Fibroblast of skin of right biceps (primary cell): Measurements from ENCODE around the gene RPL39L.

Experiments
- DNase-seq: peaks from one replicate; pipeline ENCODE4 v3.0.0-alpha.2; 2013

Gene RPL39L

DNA sequence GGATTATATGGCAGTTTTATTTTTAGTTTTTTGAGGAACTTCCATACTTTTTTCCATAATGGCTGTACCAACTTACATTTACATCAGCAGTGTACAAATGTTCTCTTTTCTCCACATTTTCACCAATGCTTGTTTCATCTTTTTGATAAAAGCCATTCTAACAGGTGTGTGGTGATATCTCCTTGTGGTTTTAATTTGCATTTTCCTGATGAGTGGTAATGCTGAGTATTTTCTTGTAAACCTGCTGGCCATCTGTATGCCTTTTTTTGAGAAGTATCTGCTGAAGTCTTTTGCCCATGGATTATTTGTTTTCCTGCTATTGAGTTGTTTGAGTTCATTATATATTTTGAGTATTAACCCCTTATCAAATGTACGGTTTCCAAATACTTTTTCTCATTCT lies 50.6 kb downstream of the RPL39L start:
- DNase-seq = no peak

DNA sequence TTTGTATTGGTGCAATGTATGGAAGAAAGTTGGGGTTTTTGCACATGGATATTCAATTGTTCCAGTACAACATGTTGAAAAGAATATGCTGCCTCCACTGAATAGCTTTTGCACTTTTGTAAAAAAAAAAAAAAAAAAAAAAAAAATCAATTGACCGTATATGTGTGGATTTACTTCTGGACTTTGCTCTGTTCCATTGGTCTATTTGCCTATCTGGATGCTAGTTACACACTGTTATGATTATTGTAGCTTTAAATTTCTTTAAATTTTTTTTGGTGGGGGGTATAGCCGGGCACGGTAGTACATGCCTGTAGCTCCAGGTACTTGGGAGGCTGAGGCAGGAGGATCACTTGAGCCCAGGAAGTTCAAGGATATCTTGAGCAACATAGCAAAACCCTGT lies 52.5 kb downstream of the RPL39L start:
- DNase-seq = no peak

DNA sequence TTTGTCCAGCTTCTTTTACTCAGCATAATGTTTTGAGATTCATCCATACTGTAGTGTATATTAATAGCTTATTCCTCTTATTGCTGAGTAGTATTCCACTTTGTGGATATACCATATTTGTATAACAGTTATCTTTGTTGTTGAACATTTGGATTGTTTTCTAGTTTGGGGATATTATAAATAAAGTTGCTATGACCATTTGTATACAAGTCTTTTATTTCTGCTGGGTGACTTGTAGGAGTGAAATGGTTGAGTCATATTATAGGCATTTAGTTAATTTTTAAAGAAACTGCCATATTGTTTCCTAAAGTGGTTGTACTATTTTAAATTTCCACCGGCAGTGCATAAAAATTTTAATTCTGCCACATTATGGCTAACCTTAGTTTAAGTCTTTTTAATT lies 53.4 kb downstream of the RPL39L start:
- no peak for DNase-seq

DNA sequence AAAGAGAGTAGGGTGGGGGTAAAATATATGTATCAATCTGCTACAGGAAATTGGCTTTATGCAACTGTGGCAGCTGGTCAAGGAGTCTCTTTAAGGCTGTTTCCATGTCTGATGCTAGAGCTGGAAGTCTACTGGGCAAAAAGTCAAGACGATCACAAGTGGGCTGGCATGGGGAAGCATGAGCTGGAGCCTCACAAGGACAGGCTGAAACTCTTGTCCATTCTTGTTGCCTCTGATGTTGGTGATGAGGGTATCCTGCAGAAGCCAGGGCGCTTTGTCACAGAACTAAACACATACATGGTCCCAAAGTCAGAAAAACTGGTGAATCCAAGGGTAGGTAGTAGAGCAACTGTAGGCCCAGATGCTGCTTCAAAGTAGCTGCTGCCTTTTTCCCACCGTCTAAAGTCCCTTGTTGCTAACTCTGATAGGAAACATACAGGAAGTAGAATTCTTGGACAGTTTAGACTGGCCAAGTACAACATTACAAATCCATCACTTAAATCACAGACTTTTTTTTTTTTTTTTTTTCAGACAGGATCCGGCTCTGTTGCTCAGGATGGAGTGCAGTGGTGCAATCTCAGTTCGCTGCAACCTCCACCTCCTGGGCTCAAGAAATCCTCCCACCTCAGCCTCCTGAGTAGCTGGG lies 54.2 kb downstream of the RPL39L start:
- no peak for DNase-seq

DNA sequence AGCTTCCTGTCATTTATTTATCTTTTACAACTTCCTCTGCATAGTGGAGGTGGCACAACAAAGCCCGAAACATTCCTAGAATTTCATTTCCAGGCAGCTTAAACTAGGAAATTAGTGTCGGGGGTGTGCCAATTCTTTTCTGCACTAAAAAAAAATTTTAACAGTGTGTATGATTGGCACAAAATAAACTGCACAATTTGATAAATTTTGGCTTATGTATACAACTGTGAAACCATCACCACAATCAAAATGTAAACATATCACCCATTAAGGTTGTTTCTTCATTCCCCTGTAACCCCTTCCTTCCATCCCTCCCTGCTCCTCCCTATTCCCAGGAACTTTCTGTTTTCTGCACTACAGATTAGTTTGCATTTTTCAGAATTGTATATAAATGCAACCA lies 54.7 kb downstream of the RPL39L start:
- DNase-seq = no peak

DNA sequence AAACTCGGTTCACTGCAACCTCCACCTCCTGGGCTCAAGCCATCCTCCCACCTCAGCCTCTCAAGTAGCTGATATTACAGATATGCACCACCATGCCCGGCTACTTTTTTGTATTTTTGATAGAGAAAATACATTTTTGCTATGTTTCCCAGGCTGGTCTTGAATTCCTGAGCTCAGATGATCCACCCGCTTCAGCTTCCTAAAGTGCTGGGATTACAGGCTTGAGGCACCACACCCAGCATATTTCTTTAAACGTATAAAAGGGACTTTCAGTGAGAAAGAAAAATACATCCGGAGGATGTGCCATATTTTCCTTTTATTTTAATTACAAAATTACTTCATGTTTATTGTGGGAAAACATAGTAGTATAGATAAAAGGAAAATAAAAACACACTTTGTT lies 55.2 kb downstream of the RPL39L start:
- no peak for DNase-seq

DNA sequence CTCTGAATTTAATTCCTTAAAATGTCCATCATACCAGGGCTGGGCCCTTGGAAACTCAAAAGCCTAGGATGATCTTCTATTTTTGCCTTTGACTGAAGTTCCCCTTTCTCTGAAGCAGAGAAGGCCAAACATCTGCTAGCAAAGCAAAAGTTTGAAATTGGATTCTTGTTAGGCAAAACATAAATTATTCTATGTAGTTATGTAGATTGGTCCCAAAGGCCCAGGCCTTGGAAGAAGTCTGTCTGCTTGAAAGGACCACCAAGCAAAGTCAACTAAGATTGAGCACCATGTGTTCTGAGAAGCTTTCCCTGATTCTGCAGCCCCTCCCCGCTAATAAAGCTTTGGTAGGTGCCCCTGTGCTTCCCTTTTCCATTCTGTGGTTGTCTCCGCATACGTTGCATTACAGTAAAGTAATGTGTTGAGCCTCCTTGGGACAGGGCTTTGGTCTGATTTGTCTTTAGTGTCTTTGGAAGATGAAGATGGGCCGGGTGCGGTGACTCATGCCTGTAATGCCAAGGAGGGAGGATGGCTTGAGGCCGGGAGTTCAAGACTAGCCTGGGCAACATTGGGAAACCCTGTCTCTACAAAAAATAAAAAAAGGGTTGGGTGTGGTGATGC lies 56.4 kb downstream of the RPL39L start:
- no peak for DNase-seq

DNA sequence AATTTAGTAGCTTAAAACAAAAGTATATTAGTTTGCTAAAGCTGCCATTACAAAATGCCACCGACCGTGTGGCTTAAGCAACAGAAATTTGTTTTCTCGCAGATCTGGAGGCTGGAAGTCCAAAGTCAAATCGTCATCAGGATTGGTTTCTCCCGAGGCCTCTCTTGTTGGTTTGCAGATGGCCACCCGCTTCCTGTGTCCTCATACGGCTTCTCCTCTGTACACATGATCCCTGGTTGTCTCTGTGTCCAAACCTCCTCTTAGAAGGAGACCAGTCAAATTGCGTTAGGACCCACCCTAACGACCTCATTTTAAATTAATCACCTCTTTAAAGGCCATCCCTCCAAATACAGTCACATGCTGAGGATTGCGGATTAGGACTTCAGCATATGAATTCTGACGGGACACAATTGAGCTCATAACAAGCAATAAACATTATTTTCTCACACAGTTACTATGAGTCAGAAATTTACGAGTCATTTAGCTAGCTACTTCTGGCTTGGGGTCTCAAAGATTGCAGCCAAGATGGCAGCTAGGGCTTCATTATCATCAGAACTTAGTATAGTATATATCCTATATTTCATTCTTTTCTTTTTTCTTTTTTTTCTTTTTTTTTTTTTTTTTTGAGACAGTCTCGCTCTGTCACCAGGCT lies 58.4 kb downstream of the RPL39L start:
- DNase-seq = no peak

DNA sequence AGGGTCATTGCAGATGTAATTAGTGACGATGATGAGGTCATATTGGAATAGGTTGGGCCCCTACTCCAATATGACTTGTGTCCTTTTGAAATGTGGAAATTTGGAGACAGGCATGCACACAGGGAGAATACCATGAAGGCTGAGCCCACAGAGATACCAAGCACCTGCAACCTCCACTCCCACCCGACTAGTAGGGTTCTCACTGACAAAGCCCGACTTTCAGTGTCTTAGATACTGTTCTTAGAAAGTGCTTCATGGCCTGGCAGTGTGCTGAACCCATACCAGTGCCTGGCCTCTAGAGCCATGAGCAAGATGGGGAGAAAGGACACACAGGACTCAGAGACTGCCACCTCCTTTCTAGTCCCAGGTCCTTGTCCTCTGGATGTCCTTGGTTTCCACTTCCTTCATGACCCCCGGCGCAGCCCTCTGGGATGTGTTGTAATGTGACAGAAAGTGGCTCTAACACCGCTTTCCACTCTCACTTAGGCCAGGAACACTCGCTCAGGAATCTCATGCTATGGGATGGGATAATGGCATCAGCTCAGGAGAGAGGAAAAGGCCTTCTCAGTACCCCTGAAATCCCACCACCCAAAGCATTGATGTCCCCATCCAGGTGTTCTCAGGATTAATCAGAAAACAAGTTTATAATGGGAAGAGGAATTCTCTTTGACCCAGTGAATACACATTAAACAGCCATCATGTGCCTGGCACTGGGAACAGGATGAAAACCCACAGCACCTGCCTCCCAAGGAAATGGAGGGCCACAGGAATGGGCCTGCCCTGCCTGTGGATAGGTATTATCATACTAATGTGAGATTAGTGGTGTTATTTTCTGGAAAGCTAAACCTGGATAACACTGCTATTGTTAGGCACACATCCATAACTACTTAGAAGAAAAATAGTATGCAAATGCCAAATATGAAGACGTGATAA lies 59.9 kb downstream of the RPL39L start:
- DNase-seq = no peak

DNA sequence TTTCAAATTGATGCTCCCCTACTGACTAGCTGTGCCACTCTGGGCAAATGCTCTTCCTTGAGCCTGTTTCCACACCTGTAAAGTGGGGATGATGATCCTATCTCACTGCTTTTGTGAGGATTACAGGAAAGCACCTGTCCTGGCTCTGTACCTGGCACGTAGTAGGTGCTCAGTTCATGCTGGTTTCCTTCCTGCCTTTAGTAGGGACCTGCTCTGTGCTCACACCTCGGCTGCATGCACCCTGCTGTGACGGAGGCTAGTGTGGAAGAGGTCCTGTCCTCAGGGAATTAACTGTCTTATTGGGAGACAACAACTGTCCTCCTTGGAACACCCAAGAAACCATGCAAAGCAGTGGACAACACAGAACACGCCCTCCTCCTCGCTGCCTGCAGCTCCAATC lies 61.8 kb downstream of the RPL39L start:
- no peak for DNase-seq

DNA sequence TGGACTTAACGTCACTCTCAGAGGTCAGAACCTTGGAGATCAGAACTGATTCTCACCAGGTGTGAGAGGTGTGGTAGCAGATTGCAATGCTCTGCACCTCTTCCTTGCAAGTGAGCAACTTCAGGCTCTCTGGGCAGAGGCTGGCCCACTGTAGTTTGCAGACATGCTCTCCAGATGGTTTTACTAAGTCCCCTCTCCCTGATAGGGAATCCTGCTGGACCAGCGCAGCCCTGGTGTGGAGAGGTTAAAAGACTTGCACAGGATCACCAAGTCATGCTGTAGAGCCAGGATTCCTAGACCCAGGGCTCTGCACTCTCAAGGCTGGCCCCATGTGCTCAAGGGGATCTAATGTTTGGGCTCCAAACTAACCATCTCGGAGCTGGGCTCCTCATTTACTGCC lies 62.2 kb downstream of the RPL39L start:
- no peak for DNase-seq

DNA sequence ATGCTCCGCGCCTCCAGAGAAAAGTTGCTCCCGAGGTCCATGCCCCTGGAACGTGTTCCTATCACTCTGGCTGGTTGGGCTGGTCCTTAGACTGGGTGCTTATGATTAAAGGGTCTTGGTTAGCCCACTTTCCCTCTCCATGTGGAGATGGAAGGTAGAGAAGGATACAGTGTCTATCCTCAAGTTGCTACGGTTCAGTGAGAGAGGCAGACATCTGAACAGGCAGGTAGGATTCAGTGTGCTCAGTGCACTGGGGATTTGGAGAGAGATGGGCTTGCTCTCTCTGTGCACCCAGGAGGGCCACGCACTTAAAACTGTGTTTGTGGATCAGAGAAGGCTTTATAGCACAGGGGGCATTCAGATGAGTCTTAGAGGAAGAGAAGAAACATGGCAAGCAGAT lies 63.0 kb downstream of the RPL39L start:
- DNase-seq = no peak

DNA sequence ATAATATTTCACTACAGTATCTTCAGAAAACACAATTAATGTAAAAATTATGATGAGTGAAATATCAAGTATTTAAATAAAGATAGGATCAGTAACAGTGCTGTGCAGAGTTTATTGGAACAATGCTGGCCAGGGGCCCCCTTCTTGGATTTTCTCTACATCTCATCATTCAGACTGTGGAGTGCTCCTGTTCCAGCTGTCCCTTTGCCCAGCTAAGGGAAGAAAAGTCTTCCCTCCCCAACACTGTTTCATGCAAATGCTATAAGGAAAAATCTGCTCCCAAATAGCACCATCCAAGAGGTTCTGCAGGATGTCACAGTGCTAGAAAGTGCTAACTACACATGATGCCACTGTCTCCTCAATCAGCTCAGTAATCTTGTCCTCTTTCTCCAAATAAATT lies 64.5 kb downstream of the RPL39L start:
- DNase-seq = no peak

DNA sequence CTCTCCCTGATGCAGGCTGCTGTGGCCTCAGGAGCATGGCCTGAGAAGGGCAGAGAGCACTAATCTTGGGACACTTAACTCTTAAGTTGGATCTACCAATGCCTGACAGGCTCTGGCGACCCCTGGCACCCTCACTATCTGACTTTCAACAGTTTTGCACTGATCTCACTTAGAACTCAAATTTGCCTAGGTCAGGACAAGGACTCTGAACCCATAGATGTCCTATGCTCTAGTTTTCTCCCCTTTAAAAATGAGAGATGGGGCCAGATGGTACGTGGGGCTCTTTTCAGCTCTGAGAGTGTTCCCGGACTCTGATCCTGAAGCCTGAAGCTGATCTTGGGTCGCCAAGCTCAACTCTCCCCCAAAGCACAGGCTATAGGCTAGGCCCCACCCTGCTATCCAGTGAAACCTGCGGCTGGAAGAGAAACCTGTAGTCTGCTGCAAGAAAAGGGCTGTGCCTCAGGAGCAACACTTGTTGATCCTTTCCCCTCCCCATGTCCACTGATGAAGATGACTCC lies 65.7 kb downstream of the RPL39L start:
- DNase-seq = no peak

DNA sequence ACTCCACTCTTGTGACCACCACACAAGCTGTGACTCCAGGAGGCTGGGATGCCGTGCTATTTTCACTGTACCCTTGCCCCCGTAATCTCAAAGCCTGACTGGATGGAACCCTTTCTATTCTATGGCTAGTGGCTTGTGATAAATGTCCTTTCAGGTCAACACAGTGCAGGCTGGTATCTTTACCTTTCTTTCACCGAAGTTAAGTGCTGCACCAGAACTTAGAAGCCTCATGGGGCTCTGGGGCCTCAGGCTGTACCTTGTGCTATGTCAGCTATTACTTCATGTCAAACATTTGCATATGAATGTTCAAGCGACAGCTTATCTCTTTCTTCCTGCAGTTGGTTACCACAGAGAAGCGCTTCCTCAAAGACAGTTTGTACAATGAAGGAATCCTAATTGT lies 66.8 kb downstream of the RPL39L start:
- no peak for DNase-seq

DNA sequence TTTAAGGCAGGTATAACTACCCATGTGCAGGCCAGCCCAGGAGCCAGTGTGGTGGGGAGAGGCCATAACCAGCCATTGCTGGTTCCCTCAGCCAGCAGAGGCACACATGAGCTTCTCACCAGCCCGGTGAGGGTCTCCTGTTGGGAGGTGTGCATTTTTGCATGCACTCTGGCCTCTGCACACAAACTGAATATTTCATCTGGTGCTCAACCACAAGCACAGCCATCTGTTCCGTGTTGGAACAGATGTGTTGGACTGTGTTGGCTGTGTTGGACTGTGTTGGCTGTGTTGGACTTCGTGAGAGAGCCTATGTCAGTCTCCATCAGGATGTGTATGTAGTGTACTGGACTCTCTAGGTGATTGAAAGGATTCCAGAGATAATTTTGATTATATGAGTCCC lies 67.2 kb downstream of the RPL39L start:
- no peak for DNase-seq
